HUES48 (cell line): ENCODE measurements around the gene TGFB2.

Source experiments
- H3K27ac ChIP-seq: one replicate; pipeline ENCODE4 v1.7.0; 2013; ENCODE audit warnings: low read depth, low read length, inconsistent platforms
- H3K27me3 ChIP-seq: 2 replicates; pipeline ENCODE4 v1.6.1; 2013; ENCODE audit warnings: mild to moderate bottlenecking, low read length; ENCODE audit not compliant: control insufficient read depth, insufficient read depth
- H3K36me3 ChIP-seq: 2 replicates; pipeline ENCODE4 v1.6.1; 2013; ENCODE audit warnings: low read length; ENCODE audit not compliant: control insufficient read depth, insufficient read depth
- H3K4me1 ChIP-seq: 2 replicates; pipeline ENCODE4 v1.6.1; 2013; ENCODE audit warnings: mild to moderate bottlenecking, low read length; ENCODE audit not compliant: control insufficient read depth, insufficient read depth
- H3K4me3 ChIP-seq: 2 replicates; pipeline ENCODE4 v1.5.1; 2013; ENCODE audit warnings: mild to moderate bottlenecking, low read depth, low read length
- H3K9ac ChIP-seq: 2 replicates; pipeline ENCODE4 v1.6.1; 2013; ENCODE audit warnings: mild to moderate bottlenecking, low read depth, low read length, moderate library complexity
- H3K9me3 ChIP-seq: 2 replicates; pipeline ENCODE4 v1.6.1; 2013; ENCODE audit warnings: low read length; ENCODE audit not compliant: control insufficient read depth, insufficient read depth

The TGFB2 gene

DNA sequence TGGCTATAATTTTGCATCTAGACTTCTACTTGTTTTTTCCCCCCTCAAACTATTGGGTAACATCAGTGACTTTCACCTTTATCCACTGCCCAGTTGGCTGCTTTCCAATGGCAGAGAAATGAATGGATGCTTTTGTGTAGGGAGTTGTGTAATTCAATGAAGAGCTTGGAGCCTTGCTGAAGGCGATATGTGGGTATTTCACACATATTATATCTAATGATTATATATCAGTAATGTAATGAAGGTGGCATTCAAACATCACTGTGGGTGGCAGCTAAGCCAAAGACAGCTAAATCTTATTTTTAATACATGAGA lies 81.2 kb downstream of the TGFB2 start:
- H3K27me3 ChIP-seq = no peaks in the 10 kb centered on the region
- no peaks in the 10 kb centered on the region for H3K9me3 ChIP-seq
- no peak overlapping the region for H3K9ac ChIP-seq
- H3K27ac ChIP-seq = no peak overlapping the region
- no peak overlapping the region for H3K4me3 ChIP-seq
- no peaks in the 10 kb centered on the region for H3K36me3 ChIP-seq
- no peaks in the 10 kb centered on the region for H3K4me1 ChIP-seq

DNA sequence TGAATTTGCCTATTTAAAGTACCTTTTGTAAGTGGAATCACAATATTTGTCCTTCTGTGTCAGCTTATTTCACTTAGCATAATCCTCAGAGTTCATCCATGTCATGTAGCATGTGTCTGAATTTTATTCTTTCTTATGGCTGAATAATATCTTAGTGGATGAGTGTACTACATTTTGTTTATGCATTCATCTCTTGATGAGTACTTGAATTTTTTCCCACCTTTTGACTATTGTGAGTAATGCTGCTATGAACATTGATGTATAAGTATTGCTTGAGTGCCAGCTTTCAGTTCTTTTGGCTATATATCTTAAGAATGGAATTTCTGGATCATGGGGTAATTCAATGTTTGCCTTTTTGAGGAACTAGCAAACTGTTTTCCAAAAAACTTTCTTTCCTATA lies 84.2 kb downstream of the TGFB2 start:
- no peak overlapping the region for H3K4me3 ChIP-seq

DNA sequence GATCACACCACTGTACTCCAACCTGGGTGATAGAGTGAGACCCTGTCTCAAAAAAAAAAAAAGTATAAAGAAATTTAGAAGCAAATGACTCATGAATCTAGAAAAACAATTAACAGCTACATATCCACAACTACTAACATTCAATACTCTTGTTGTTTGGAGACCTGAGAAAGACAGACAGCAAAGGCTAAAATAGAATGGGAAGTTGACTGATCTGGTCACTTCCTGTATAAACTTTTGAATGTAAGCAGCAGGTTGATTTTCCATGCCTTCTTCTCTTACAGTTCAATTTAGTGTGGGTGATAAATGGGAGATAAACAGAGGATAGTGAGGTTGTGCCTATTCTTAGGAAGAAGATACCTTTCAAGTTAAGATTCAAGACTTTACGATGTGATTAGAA lies 85.2 kb downstream of the TGFB2 start:
- Histone ChIP-seq H3K4me3 (no peak overlapping the region), H3K27ac (no peak overlapping the region), H3K36me3 (no peaks in the 10 kb centered on the region), H3K9me3 (no peaks in the 10 kb centered on the region), H3K27me3 (no peaks in the 10 kb centered on the region), H3K4me1 (no peaks in the 10 kb centered on the region), H3K9ac (no peak overlapping the region)

More for the DNA sequence above, 84.2 kb downstream of the TGFB2 start:
- H3K4me1 ChIP-seq = no peaks in the 10 kb centered on the region
- H3K9me3 ChIP-seq = no peaks in the 10 kb centered on the region
- H3K9ac ChIP-seq = no peak overlapping the region
- H3K27ac ChIP-seq = no peak overlapping the region
- no peaks in the 10 kb centered on the region for H3K36me3 ChIP-seq
- H3K27me3 ChIP-seq = no peaks in the 10 kb centered on the region

DNA sequence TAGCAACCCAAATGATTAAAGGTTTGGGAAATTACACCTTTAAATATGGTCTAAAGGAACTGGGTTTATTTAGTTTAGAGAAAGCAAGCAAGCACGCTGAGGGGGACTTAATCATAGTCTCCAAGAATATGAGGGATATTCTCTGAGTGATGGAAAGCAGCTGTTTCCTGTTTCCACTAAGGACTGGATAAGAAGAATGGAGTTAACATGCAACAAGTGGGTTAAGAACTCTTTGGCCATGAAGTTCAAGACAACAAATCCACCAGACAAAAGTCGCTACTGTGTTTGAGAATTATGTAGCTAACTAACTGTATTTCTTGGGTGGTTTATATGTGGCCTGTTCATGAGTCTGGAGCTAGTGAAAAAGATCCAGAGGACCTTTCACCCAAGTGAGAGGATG lies 85.7 kb downstream of the TGFB2 start:
- no peak overlapping the region for H3K27ac ChIP-seq
- H3K36me3 ChIP-seq = no peaks in the 10 kb centered on the region
- no peaks in the 10 kb centered on the region for H3K9me3 ChIP-seq
- H3K27me3 ChIP-seq = no peaks in the 10 kb centered on the region
- H3K4me1 ChIP-seq = no peaks in the 10 kb centered on the region
- H3K4me3 ChIP-seq = no peak overlapping the region
- H3K9ac ChIP-seq = no peak overlapping the region

DNA sequence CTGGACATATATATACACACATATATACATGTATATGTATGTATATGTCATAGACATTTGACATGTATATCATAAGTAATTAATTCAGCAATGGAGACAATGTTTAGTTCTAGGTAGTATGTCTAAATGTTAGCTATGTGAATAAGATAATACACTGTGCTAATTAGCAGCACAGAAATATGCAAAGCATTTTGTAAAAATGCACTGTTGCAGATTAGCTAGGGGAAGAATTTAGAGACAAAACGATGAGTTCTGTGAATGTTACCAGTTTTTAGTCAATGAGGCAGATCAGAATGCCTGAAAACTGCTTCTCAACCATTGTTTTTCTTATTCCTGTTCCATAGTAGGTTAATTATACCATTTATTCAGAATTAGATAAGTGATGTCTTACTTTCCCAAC lies 86.3 kb downstream of the TGFB2 start:
- Histone ChIP-seq H3K27ac (no peak overlapping the region), H3K27me3 (no peaks in the 10 kb centered on the region), H3K9ac (no peak overlapping the region), H3K36me3 (no peaks in the 10 kb centered on the region), H3K4me3 (no peak overlapping the region), H3K4me1 (no peaks in the 10 kb centered on the region), H3K9me3 (no peaks in the 10 kb centered on the region)

DNA sequence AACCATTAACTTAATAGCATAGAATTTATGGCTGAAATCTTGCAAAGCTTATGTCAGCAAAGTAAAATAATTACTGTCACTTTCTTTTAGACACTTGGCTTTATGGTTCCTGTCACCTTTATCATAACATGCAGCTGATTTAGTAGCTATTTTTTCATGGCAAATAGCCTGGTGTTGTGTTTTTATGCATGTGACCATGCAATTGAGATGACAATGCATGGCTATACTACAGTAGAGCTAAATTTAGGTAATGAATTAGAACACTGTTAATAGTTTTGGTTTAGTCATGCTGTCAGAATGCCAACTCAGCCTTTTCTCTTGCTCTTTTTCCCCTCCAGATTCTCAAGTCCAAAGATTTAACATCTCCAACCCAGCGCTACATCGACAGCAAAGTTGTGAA lies 88.6 kb downstream of the TGFB2 start:
- Histone ChIP-seq H3K9me3 (no peaks in the 10 kb centered on the region), H3K27me3 (no peaks in the 10 kb centered on the region), H3K27ac (no peak overlapping the region), H3K4me1 (no peaks in the 10 kb centered on the region), H3K4me3 (no peak overlapping the region), H3K36me3 (no peaks in the 10 kb centered on the region), H3K9ac (no peak overlapping the region)

DNA sequence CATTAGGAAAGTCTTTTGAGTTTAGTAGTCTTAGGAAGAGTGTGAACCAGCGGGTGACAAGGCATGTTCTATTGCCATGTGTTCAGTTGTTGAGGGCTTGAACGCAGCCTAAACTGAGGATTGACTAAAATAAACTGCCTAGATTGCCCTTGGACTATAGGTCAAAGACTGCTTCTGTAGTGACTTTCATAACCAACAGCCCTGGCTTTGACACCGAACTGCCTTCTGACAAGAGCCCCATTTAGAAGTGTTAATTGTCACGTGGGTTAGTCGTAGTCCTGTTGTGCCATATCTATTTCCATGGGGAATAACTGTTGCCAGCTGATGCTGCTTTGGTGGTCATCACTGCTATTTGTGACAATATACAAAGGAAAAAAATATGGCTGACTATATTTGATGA lies 90.4 kb downstream of the TGFB2 start:
- H3K36me3 ChIP-seq = no peaks in the 10 kb centered on the region
- H3K4me3 ChIP-seq = no peak overlapping the region
- no peak overlapping the region for H3K9ac ChIP-seq
- no peaks in the 10 kb centered on the region for H3K27me3 ChIP-seq
- no peaks in the 10 kb centered on the region for H3K9me3 ChIP-seq
- no peak overlapping the region for H3K27ac ChIP-seq
- no peaks in the 10 kb centered on the region for H3K4me1 ChIP-seq

DNA sequence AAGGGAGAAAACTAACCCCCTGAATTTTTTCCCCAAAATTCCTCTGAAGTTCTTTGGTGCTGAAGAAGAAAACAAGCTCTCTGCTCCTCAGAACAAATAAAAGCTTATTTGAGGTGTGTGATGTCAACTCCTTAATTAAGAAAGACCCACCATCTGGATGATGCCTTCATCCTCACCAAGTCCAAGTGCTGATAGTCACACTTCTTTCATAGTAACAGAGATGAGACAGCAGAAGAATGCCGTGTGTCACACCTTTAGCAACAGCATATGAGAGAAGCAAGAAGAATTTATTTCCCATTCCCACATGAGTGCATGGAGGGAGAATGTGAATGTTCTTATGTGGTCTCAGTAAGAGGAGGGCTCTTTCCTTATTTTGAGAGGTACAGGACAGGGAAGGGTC lies 91.2 kb downstream of the TGFB2 start:
- Histone ChIP-seq H3K4me1 (no peaks in the 10 kb centered on the region), H3K9me3 (no peaks in the 10 kb centered on the region), H3K4me3 (no peak overlapping the region), H3K27me3 (no peaks in the 10 kb centered on the region), H3K9ac (no peak overlapping the region), H3K27ac (no peak overlapping the region), H3K36me3 (no peaks in the 10 kb centered on the region)

DNA sequence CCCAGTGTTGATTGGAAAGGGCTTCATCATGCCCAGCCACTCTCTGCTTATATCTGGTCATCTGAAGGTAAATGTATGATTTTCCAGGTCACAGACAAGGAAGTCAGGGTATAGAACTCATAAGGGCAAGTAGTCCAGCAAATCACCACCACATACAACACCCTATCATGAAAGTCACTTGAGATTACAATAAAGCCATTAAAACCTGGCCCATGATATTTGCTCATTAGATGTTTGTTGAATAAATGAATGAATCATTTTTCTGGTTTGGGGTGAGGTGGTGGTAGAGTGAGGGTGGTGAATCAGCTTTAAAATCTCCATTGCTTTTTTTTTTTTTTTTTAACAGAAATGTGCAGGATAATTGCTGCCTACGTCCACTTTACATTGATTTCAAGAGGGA lies 91.9 kb downstream of the TGFB2 start:
- no peak overlapping the region for H3K4me3 ChIP-seq
- no peaks in the 10 kb centered on the region for H3K27me3 ChIP-seq
- H3K27ac ChIP-seq = no peak overlapping the region
- no peaks in the 10 kb centered on the region for H3K4me1 ChIP-seq
- H3K9ac ChIP-seq = no peak overlapping the region
- no peaks in the 10 kb centered on the region for H3K36me3 ChIP-seq
- H3K9me3 ChIP-seq = no peaks in the 10 kb centered on the region

DNA sequence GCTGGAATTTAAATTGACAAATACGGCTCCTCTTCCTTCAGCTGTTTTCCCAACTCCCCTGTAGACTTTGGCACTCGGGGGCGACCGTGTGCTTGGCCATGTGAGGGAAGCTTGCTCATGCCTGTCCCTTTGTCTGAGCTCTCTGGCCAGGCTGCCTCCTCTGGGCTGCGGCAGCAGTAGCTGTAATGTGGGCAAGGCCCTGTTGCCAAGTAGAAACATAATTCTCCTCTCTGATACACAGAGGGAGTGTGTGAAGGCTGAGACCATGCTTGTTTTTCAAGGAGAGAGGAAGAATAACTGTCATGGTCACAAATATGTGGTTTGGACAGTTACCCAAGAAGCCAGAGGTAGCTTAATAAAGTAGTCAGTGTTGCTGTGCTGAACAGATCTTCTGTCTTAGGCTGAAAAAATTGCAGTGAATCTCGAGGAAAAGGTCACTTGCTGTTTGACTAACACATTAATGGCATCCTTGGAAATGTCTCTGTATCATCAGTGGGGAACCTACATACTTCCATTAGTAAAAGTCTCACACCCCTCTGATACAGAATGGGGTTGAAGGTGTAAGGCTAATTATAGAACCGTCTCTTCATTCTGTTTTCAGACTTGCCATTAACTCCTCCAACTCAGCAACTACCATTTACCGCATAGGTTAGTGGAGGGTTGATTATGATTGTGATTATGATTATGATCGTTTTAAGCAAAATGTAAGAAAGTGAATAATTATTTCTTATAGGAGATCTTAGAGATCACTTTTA lies 94.6 kb downstream of the TGFB2 start:
- no peak overlapping the region for H3K4me3 ChIP-seq
- H3K27ac ChIP-seq = no peak overlapping the region
- H3K27me3 ChIP-seq = no peaks in the 10 kb centered on the region
- no peaks in the 10 kb centered on the region for H3K9me3 ChIP-seq
- no peak overlapping the region for H3K9ac ChIP-seq
- no peaks in the 10 kb centered on the region for H3K36me3 ChIP-seq
- H3K4me1 ChIP-seq = no peaks in the 10 kb centered on the region

DNA sequence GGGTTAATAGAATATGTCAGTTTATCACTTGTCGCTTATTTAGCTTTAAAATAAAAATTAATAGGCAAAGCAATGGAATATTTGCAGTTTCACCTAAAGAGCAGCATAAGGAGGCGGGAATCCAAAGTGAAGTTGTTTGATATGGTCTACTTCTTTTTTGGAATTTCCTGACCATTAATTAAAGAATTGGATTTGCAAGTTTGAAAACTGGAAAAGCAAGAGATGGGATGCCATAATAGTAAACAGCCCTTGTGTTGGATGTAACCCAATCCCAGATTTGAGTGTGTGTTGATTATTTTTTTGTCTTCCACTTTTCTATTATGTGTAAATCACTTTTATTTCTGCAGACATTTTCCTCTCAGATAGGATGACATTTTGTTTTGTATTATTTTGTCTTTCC lies 98.1 kb downstream of the TGFB2 start:
- Histone ChIP-seq H3K4me3 (no peak overlapping the region), H3K36me3 (no peaks in the 10 kb centered on the region), H3K9me3 (no peaks in the 10 kb centered on the region), H3K27ac (no peak overlapping the region), H3K9ac (no peak overlapping the region), H3K27me3 (no peaks in the 10 kb centered on the region), H3K4me1 (no peaks in the 10 kb centered on the region)

DNA sequence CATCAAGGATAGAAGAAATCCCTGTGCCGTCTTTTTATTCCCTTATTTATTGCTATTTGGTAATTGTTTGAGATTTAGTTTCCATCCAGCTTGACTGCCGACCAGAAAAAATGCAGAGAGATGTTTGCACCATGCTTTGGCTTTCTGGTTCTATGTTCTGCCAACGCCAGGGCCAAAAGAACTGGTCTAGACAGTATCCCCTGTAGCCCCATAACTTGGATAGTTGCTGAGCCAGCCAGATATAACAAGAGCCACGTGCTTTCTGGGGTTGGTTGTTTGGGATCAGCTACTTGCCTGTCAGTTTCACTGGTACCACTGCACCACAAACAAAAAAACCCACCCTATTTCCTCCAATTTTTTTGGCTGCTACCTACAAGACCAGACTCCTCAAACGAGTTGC lies 99.0 kb downstream of the TGFB2 start:
- Histone ChIP-seq H3K4me1 (no peaks in the 10 kb centered on the region), H3K27ac (no peak overlapping the region), H3K9ac (no peak overlapping the region), H3K9me3 (no peaks in the 10 kb centered on the region), H3K4me3 (no peak overlapping the region), H3K36me3 (no peaks in the 10 kb centered on the region), H3K27me3 (no peaks in the 10 kb centered on the region)
